PFSK-1 (cell line): ENCODE measurements around the gene COMT.

Experiments
- FOXP2 ChIP-seq: optimal IDR thresholded peaks from 2 replicates; pipeline ENCODE3; 2011; ENCODE audit warnings: borderline replicate concordance, control low read depth, inconsistent platforms; ENCODE audit not compliant: insufficient read depth; ENCODE audit errors: extremely low read length, extremely low read depth
- POLR2AphosphoS5 ChIP-seq: IDR thresholded peaks from 2 replicates; pipeline ENCODE4 v1.6.1; 2012; ENCODE audit warnings: low read depth, mild to moderate bottlenecking, control low read depth, low read length, moderate library complexity
- SIN3A ChIP-seq: IDR thresholded peaks from 2 replicates; pipeline ENCODE4 v1.6.1; 2012; ENCODE audit warnings: mild to moderate bottlenecking, low read length, moderate library complexity, borderline replicate concordance; ENCODE audit not compliant: insufficient read depth
- TAF1 ChIP-seq: IDR thresholded peaks from 2 replicates; pipeline ENCODE4 v1.6.1; 2012; ENCODE audit warnings: low read length, control low read depth, borderline replicate concordance; ENCODE audit not compliant: insufficient read depth
- TF ChIP-seq, protein P1 (sequence below), 2 experiments: IDR thresholded peaks; 2 replicates each; pipeline versions ENCODE4 v1.6.1 to v1.8.0; 2011 to 2012; ENCODE audit warnings: low read depth in 2 of 2, low read length in 2 of 2, control low read depth in 1 of 2, inconsistent platforms in 1 of 2, mild to moderate bottlenecking in 1 of 2, moderate library complexity in 1 of 2; ENCODE audit not compliant: insufficient read depth in 1 of 2

COMT gene

DNA sequence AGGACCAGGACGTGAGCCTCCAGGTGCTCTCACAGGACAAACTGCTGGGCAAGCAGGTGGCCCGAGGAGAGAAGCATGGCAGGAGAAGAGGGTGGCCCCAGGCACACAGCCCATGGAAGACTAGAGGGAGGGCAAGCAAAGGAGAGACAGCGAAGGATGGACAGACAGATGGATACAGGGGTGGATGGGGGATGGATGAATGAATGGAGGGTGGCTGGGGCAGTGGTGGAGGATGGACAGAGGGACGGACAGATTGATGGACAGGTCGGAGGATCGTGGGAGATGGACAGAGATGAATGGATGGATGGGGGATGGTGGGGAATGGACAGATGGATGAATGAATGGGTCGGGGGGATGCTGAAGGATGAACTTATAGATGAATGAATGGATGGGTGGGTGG, 52.4 kb downstream of the COMT start:
- TF ChIP-seq POLR2AphosphoS5 (no peak), TAF1 (no peak), FOXP2 (no peak), SIN3A (no peak)
- TF ChIP-seq, protein P1, sequence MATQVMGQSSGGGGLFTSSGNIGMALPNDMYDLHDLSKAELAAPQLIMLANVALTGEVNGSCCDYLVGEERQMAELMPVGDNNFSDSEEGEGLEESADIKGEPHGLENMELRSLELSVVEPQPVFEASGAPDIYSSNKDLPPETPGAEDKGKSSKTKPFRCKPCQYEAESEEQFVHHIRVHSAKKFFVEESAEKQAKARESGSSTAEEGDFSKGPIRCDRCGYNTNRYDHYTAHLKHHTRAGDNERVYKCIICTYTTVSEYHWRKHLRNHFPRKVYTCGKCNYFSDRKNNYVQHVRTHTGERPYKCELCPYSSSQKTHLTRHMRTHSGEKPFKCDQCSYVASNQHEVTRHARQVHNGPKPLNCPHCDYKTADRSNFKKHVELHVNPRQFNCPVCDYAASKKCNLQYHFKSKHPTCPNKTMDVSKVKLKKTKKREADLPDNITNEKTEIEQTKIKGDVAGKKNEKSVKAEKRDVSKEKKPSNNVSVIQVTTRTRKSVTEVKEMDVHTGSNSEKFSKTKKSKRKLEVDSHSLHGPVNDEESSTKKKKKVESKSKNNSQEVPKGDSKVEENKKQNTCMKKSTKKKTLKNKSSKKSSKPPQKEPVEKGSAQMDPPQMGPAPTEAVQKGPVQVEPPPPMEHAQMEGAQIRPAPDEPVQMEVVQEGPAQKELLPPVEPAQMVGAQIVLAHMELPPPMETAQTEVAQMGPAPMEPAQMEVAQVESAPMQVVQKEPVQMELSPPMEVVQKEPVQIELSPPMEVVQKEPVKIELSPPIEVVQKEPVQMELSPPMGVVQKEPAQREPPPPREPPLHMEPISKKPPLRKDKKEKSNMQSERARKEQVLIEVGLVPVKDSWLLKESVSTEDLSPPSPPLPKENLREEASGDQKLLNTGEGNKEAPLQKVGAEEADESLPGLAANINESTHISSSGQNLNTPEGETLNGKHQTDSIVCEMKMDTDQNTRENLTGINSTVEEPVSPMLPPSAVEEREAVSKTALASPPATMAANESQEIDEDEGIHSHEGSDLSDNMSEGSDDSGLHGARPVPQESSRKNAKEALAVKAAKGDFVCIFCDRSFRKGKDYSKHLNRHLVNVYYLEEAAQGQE (IDR thresholded peaks at IDR 0.05; ENCODE audit: insufficient read depth in 1 of 2, low read depth in 2 of 2, low read length in 2 of 2) = no peak

DNA sequence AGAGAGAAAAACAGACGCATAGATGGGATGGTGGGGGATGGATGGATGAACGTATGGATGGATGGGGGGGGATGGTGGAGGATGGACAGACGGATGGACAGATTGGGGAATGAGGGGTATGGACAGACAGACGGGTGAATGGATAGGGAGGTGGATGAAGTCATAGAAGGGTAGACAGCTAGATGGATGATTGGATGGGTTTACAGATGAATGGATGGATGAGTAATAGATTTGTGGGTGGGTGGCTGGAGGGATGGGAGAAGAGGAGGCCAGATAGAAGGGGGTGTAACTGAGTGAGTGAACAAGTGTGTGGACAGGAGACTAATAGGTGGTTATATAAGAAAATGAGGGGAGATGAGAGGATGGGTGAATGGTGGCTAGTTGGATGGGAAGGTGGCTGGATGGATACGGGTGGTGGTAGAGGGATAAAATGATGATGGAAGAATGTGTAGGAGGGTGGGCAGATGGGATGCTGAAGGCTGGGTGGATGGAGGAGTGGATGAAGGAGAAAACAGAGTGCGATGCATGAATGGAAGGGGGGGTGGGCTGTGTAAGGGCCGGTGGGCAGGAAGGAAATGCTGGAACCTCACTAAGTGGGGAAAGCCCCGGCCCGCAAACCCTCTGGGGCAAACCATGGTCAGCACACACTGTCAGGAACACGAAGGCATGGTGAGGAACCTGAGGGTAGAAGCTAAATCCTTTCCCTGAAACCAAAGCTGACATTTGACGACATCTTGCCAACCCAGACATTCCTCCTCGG, 53.5 kb downstream of the COMT start:
- no peak for TF ChIP-seq SIN3A
- TF ChIP-seq, protein P1 (IDR thresholded peaks at IDR 0.05; ENCODE audit: insufficient read depth in 1 of 2, low read depth in 2 of 2, low read length in 2 of 2) = no peak
- no peak for TF ChIP-seq POLR2AphosphoS5
- no peak for TF ChIP-seq FOXP2
- TF ChIP-seq TAF1 = no peak

DNA sequence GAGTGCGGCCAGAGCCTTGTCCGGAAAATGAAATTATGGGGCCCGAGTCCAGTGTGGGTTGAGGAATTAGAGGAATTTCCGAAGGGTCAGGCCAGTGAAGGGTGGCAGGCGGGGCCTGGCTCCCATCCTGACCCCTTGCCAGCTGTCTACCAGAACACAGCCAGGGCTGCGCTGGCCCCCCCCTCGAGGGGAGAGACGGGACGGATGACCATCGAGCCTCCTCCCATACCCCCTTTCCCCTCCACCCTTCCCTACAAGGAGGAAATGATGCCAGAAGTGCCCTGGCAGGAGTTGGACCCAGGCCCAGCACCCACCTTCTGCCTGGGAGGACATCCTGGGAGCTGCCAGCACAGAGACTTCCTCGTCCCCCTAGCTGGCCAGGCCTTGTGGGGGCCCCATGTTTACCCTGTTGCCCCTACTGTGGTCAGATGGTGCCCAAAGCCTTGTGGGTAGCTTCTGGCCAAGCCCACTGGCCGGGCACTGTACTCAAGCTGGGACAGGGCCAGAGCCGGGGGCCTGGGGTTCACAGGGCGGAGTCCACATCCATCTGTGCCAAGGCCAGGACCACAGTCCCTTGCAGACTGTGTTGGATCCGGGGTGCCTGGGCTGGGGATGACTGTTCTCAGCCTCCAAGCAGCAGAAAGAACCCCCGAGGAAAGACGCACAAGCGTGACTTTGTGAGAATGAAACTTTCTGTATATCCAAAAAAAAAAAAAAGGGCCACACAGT, 54.2 kb downstream of the COMT start:
- TF ChIP-seq POLR2AphosphoS5 (no peak), FOXP2 (no peak), SIN3A (no peak), TAF1 (no peak)
- TF ChIP-seq, protein P1 (IDR thresholded peaks at IDR 0.05; ENCODE audit: insufficient read depth in 1 of 2, low read depth in 2 of 2, low read length in 2 of 2) = no peak

DNA sequence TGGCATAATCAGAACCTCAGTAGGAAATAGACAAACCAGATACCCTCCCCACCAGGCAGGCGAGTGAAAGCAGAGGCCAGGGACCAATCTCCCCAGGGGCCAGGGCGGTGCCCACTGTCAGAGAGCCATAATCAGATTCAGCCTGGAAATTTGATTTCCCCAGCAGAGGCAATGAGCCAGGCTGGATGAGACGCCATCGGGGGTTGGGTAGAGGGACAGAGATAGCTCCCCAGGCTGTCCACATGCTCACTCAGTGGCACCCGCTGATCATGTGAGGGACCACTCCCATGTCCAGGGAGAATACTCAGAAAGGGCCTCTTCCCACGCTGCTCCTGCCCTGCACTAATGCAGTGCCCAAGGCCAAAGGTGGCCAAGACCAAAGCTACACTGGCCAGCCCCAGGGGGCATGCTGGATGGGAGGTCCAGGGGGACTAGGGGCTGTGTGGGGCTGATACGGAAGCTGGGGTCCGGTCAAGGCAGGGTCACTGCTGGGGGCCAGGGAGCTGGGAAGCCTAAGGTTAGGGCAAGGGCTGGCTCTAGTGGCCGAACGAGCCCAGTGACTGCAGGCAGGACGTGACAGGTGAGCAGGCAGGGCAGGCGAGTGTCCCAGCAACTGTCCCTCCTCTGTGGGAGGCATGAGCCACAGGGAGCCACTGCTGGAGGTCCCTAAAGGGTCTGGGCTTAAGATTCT, 55.3 kb downstream of the COMT start:
- TF ChIP-seq FOXP2 (no peak), TAF1 (no peak), POLR2AphosphoS5 (no peak), SIN3A (no peak)
- TF ChIP-seq, protein P1 (IDR thresholded peaks at IDR 0.05; ENCODE audit: insufficient read depth in 1 of 2, low read depth in 2 of 2, low read length in 2 of 2) = no peak
